Neural progenitor cell (in vitro differentiated cells): ENCODE data around the gene PNLDC1. TPM values are rescaled to one million over a fixed set of nuclear protein-coding genes. Genes with fewer than 3 reads are reported as not detected.

ENCODE experiments used
- DNase-seq: peaks from one replicate; pipeline ENCODE4 v3.0.0-alpha.2; 2016; ENCODE audit warnings: low spot score
- H2AFZ ChIP-seq: fragments of 200-600 bp; sonication (generic); replicated peaks from 2 replicates; pipeline ENCODE4 v1.6.1; 2016; ENCODE audit warnings: antibody characterized with exemption
- H3F3A ChIP-seq: fragments of 200-600 bp; sonication (generic); 2 replicates; pipeline ENCODE4 v1.6.1; 2016; ENCODE audit warnings: antibody characterized with exemption, low read depth
- H3K27ac ChIP-seq: fragments of 200-600 bp; sonication (generic); 2 replicates; pipeline ENCODE4 v1.5.1; 2016; ENCODE audit warnings: mild to moderate bottlenecking
- H3K27me3 ChIP-seq: fragments of 200-600 bp; sonication (generic); 2 replicates; pipeline ENCODE4 v1.6.1; 2016; ENCODE audit warnings: mild to moderate bottlenecking, moderate library complexity
- H3K36me3 ChIP-seq: fragments of 200-600 bp; sonication (generic); 2 replicates; pipeline ENCODE4 v1.5.1; 2016
- H3K4me1 ChIP-seq: fragments of 200-600 bp; sonication (generic); 2 replicates; pipeline ENCODE4 v1.6.1; 2016; ENCODE audit warnings: mixed run types
- H3K4me2 ChIP-seq: fragments of 200-600 bp; sonication (generic); 2 replicates; pipeline ENCODE4 v1.6.1; 2016
- H3K4me3 ChIP-seq: fragments of 200-600 bp; sonication (generic); 2 replicates; pipeline ENCODE4 v1.5.1; 2016
- H3K79me2 ChIP-seq: fragments of 200-600 bp; sonication (generic); 2 replicates; pipeline ENCODE4 v1.6.1; 2016; ENCODE audit warnings: low read depth
- H3K9ac ChIP-seq: fragments of 200-600 bp; sonication (generic); 2 replicates; pipeline ENCODE4 v1.6.1; 2016
- H3K9me3 ChIP-seq: fragments of 200-600 bp; sonication (generic); 2 replicates; pipeline ENCODE4 v1.5.1; 2016; ENCODE audit warnings: low read depth
- H4K20me1 ChIP-seq: fragments of 200-600 bp; sonication (generic); 2 replicates; pipeline ENCODE4 v1.6.1; 2016; ENCODE audit warnings: low read depth
- H3K27ac Mint-ChIP-seq: 3 replicates; pipeline ENCODE4 v1.8.0; 2021; ENCODE audit warnings: mixed read lengths
- H3K27me3 Mint-ChIP-seq: 2 replicates; pipeline ENCODE4 v1.8.0; 2022; ENCODE audit warnings: low read depth, mild to moderate bottlenecking, inconsistent platforms, moderate library complexity, mixed read lengths; ENCODE audit not compliant: insufficient read depth
- H3K36me3 Mint-ChIP-seq: 3 replicates; pipeline ENCODE4 v1.8.0; 2021; ENCODE audit warnings: mixed read lengths
- H3K4me1 Mint-ChIP-seq: 3 replicates; pipeline ENCODE4 v1.8.0; 2021; ENCODE audit warnings: mixed read lengths
- H3K4me3 Mint-ChIP-seq: 3 replicates; pipeline ENCODE4 v1.8.0; 2021; ENCODE audit warnings: mild to moderate bottlenecking, moderate library complexity, mixed read lengths
- H3K9me3 Mint-ChIP-seq: 3 replicates; pipeline ENCODE4 v1.8.0; 2020; ENCODE audit warnings: mixed read lengths
- CTCF ChIP-seq: fragments of 200-600 bp; sonication (generic); IDR thresholded peaks from 2 replicates; pipeline ENCODE4 v1.5.1; 2017; ENCODE audit warnings: antibody characterized with exemption, mild to moderate bottlenecking
- EZH2 ChIP-seq: fragments of 200-600 bp; sonication (generic); IDR thresholded peaks from 2 replicates; pipeline ENCODE4 v1.6.1; 2017; ENCODE audit warnings: antibody characterized with exemption, mild to moderate bottlenecking, moderate library complexity
- EZH2phosphoT487 ChIP-seq: fragments of 200-600 bp; sonication (generic); IDR thresholded peaks from 2 replicates; pipeline ENCODE4 v1.6.1; 2017; ENCODE audit warnings: antibody characterized with exemption
- total RNA-seq: library from RNA; depleted of rRNA; stranded (reverse); fragments of >200 nt; gene quantifications from 2 replicates; pipeline ENCODE4 v1.2.3, GENCODE V29; 2015; ENCODE audit warnings: low replicate concordance

PNLDC1 gene
- total RNA-seq, 1 donor from 2014 or later, result not detected

GRCh38 chr6:159826004-159826403 is 25.9 kb downstream of the PNLDC1 start:
- no peak overlapping the region for H3K4me3 Mint-ChIP-seq
- no peaks in the 10 kb centered on the region for H3K79me2 ChIP-seq
- no peaks in the 10 kb centered on the region for H3K36me3 Mint-ChIP-seq
- H3K4me2 ChIP-seq, result no peak overlapping the region
- no peaks in the 10 kb centered on the region for H3K4me1 ChIP-seq
- H3K27ac ChIP-seq, result no peak overlapping the region
- no peaks in the 10 kb centered on the region for H3F3A ChIP-seq
- no peak overlapping the region for H3K27ac Mint-ChIP-seq
- no peaks in the 10 kb centered on the region for H3K9me3 Mint-ChIP-seq
- no peak overlapping the region for H3K9ac ChIP-seq
- DNase-seq, result no peak
- TF ChIP-seq EZH2, result no peak
- TF ChIP-seq CTCF, result no peak
- no peak for TF ChIP-seq EZH2phosphoT487
- H3K9me3 ChIP-seq, result no peaks in the 10 kb centered on the region
- no peaks in the 10 kb centered on the region for H4K20me1 ChIP-seq
- H3K36me3 ChIP-seq, result no peaks in the 10 kb centered on the region
- no peaks in the 10 kb centered on the region for H3K27me3 ChIP-seq
- H3K27me3 Mint-ChIP-seq, result peaks cover 8% of the 10 kb centered on the region
- H3K4me3 ChIP-seq, result no peak overlapping the region
- peaks cover 9% of the 10 kb centered on the region for H3K4me1 Mint-ChIP-seq
- no peak overlapping the region for H2AFZ ChIP-seq

- H4K20me1 ChIP-seq, result no peaks in the 10 kb centered on the region
- no peak for DNase-seq
- no peak for TF ChIP-seq CTCF
- no peak for TF ChIP-seq EZH2phosphoT487
- no peak for TF ChIP-seq EZH2
- Mint-ChIP-seq H3K4me1 (peaks cover 11% of the 10 kb centered on the region), H3K36me3 (no peaks in the 10 kb centered on the region), H3K27ac (no peak overlapping the region), H3K27me3 (peaks cover 8% of the 10 kb centered on the region), H3K4me3 (no peak overlapping the region), H3K9me3 (no peaks in the 10 kb centered on the region)
- H3K9ac ChIP-seq, result no peak overlapping the region
- H2AFZ ChIP-seq, result no peak overlapping the region
- H3F3A ChIP-seq, result no peaks in the 10 kb centered on the region
- H3K9me3 ChIP-seq, result no peaks in the 10 kb centered on the region
- no peak overlapping the region for H3K4me2 ChIP-seq
- H3K27me3 ChIP-seq, result no peaks in the 10 kb centered on the region
- no peaks in the 10 kb centered on the region for H3K79me2 ChIP-seq
- no peaks in the 10 kb centered on the region for H3K36me3 ChIP-seq
- H3K4me3 ChIP-seq, result no peak overlapping the region
- H3K4me1 ChIP-seq, result no peaks in the 10 kb centered on the region
- H3K27ac ChIP-seq, result no peak overlapping the region
Observed at GRCh38 chr6:159826968-159827647, 27.0 kb downstream of the PNLDC1 start.

- no peaks in the 10 kb centered on the region for H3F3A ChIP-seq
- Mint-ChIP-seq H3K4me3 (no peak overlapping the region), H3K4me1 (peaks cover 11% of the 10 kb centered on the region), H3K27ac (peak overlapping the region; percentile 90), H3K36me3 (no peaks in the 10 kb centered on the region), H3K9me3 (no peaks in the 10 kb centered on the region), H3K27me3 (peaks cover 3% of the 10 kb centered on the region)
- no peaks in the 10 kb centered on the region for H4K20me1 ChIP-seq
- H3K4me3 ChIP-seq, result no peak overlapping the region
- H3K4me2 ChIP-seq, result no peak overlapping the region
- no peaks in the 10 kb centered on the region for H3K79me2 ChIP-seq
- H2AFZ ChIP-seq, result no peak overlapping the region
- H3K27ac ChIP-seq, result no peak overlapping the region
- no peaks in the 10 kb centered on the region for H3K9me3 ChIP-seq
- TF ChIP-seq EZH2 (no peak), CTCF (no peak), EZH2phosphoT487 (no peak)
- no peak overlapping the region for H3K9ac ChIP-seq
- no peaks in the 10 kb centered on the region for H3K36me3 ChIP-seq
- DNase-seq, result no peak
- no peaks in the 10 kb centered on the region for H3K4me1 ChIP-seq
- H3K27me3 ChIP-seq, result no peaks in the 10 kb centered on the region
Observed at GRCh38 chr6:159828074-159828473, 28.0 kb downstream of the PNLDC1 start.
